Fibroblast of skin of left biceps (primary cell): Measurements from ENCODE around the gene KCNJ12.
"Not testable (repeated sequence)": the region's sequence is repeated elsewhere in the genome, so short reads cannot be mapped to it uniquely, and the experiment has no call there.

ENCODE experiments used
- DNase-seq, 2 experiments: peaks; one replicate each; pipeline ENCODE4 v3.0.0-alpha.2; 2013; ENCODE audit warnings: low read depth in 2 of 2

Gene KCNJ12

GRCh38 chr17:21408224-21408623 lies 32.1 kb downstream of the KCNJ12 start:
- DNase-seq, result not testable (repeated sequence)

DNA sequence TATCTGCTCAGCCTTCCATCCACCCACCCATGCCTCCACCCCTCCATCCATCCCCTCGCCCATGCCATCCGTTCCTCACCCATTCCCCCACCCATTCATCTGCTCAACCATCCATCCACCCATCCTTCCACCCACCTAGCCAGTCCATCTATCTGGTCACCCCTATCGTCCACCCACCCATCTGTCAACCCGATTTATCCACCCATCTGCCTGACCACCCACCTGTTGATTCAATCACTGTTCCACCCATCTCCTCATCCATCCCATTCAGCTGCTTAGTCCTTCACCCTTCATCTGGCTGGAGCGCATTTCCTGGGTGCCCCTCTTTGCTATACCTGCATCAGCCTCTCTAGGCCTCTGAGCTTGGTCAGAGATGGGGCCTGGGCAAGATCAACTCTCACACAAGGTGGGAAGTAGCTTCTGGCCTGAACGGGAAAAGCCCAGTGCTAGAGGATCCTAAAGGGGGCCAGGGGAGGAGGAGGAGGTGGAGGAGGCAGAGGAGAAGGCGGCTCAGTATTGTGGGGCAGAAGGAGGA lies 32.7 kb downstream of the KCNJ12 start:
- not testable (repeated sequence) for DNase-seq

DNA sequence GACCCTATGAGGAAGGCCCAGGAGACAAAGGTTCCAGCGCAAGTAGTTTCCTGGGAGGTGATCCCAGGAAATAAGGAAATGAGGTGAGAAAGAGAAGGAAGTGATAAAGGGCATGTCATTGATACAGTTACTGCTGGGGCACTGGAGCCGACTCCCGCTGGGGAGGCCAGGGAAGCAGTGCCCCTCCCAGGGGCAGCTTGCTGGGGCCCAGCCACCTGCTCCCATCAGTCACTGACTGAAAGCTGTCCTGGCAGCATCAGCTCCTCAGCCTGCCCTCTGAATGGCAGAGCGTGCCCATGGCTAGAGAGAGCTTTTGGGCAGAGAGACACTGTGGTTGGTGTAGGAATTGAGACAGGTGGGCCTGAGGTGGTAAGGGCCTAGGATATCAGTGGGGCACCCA lies 33.2 kb downstream of the KCNJ12 start:
- DNase-seq, result not testable (repeated sequence)

DNA sequence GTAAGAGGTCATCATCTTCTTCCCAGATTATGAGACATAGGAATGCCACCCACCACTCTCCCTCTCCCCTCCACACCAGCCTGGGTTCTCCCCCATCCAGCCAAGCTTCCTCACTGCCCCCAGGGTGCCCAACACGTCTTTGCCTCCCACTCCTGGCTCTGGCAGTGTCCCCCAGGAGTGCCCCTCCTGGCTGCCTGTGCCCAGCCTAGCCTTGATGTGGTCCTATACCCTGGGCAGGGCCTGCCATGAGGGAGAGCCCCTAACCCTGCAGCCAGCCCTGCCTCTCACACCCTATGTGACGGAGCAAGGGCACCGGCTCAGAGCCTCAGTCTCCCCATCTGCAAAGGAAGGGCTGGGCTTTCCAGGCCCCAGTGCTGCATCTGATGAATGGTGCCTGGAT lies 33.8 kb downstream of the KCNJ12 start:
- not testable (repeated sequence) for DNase-seq

DNA sequence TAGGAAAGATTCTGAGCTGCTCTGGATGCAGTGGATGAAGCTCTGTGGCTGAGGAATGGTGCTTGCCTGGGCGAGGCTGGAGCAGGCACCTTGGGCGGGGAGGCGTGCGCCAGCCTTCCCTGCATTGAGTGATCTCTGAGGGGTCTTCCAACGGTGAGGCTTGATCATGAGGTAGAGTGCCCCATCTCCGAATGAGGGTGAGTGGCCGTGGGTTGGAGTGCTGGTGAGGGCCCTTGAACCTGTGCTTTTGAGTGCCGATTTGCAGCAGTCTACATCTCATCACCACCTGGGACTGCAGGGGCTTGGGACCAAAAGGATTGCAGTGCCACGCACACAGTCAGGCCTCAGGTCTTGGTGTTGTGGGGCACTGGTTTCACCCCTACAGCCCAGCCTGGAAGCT lies 34.2 kb downstream of the KCNJ12 start:
- not testable (repeated sequence) for DNase-seq

DNA sequence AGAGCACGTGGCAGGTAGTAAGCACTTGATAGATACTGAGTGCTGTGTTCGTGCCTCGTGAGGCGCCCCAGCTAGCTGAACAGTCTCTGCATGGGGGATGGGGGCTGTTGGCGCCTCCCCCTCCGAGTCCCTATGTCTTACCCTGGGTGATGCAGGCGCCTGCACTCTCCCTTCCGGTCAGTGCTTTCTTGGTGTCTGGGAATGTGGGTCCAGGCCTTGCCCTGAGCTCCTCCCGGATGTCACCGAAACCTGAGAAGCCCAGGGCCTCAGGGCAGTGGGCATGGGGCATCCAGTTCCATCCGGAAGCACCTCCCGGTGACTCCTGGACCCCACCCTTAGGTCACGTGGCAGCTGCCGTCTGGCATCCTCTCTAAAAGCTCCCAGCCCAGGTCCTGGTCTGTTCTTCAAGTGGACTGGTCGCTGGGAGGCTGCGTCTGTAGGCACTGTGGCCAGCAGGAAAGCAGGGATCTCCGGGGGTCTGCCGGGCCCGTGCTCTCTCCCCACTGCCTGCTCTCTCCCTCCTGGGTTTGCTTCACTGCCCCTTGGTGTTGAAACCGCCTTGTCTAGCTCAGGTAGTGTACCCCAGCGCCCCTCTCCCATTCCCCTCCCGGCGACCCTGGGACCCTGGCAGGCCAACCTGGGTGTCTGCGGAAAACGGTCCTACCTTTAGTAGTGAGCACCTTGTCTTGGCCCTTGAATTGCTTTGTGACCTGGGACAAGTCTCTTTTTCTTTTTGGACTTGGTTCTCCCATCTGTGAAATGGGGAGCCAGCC lies 34.9 kb downstream of the KCNJ12 start:
- not testable (repeated sequence) for DNase-seq

GRCh38 chr17:21411679-21412205 lies 35.6 kb downstream of the KCNJ12 start:
- not testable (repeated sequence) for DNase-seq

- DNase-seq, result not testable (repeated sequence)
These were observed 36.1 kb downstream of the KCNJ12 start for GRCh38 chr17:21412207-21412681.

- not testable (repeated sequence) for DNase-seq
These were observed 37.6 kb downstream of the KCNJ12 start for GRCh38 chr17:21413570-21414279.

DNA sequence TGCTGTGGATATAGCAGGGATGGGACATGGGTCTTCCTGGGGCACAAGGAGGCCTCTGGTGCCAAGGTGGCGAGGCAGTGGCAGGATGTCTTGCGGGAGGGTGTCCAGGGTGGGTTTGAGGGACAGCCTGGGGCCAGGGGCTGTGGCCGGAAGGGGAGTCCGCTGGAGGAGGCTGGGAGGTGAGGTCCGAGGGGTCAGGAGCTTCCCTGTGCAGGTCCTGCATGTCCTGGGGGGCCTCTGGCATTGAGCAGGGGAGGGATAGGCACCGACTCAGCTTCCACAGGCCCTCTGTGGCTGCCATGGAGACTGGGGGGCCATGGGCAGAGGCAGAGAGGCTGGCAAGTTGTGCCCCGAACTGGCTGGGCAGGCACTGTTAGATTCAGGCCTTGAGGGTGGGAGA lies 38.5 kb downstream of the KCNJ12 start:
- DNase-seq, result not testable (repeated sequence)

GRCh38 chr17:21415166-21415990 lies 39.2 kb downstream of the KCNJ12 start:
- DNase-seq, result not testable (repeated sequence)

- DNase-seq, result not testable (repeated sequence)
These were observed 40.4 kb downstream of the KCNJ12 start for GRCh38 chr17:21416471-21416981.

- not testable (repeated sequence) for DNase-seq
These were observed 41.2 kb downstream of the KCNJ12 start for GRCh38 chr17:21417349-21417748.

GRCh38 chr17:21417921-21418320 lies 41.8 kb downstream of the KCNJ12 start:
- no peak for DNase-seq

- no peak for DNase-seq
These were observed 42.5 kb downstream of the KCNJ12 start for GRCh38 chr17:21418446-21419298.

GRCh38 chr17:21419299-21420239 lies 43.4 kb downstream of the KCNJ12 start:
- DNase-seq, result no peak

GRCh38 chr17:21420503-21421090 lies 44.4 kb downstream of the KCNJ12 start:
- not testable (repeated sequence) for DNase-seq

GRCh38 chr17:21421421-21422310 lies 45.5 kb downstream of the KCNJ12 start:
- DNase-seq, result not testable (repeated sequence)
